GM19467 (cell line): ENCODE measurements around the gene PRDM15.

Experiments
- ATAC-seq: cut with Tn5 transposase; IDR thresholded peaks from one replicate; pipeline ENCODE4 v1.9.1; 2021; ENCODE audit warnings: mild to moderate bottlenecking, moderate library complexity; ENCODE audit not compliant: unreplicated experiment

Gene PRDM15

DNA sequence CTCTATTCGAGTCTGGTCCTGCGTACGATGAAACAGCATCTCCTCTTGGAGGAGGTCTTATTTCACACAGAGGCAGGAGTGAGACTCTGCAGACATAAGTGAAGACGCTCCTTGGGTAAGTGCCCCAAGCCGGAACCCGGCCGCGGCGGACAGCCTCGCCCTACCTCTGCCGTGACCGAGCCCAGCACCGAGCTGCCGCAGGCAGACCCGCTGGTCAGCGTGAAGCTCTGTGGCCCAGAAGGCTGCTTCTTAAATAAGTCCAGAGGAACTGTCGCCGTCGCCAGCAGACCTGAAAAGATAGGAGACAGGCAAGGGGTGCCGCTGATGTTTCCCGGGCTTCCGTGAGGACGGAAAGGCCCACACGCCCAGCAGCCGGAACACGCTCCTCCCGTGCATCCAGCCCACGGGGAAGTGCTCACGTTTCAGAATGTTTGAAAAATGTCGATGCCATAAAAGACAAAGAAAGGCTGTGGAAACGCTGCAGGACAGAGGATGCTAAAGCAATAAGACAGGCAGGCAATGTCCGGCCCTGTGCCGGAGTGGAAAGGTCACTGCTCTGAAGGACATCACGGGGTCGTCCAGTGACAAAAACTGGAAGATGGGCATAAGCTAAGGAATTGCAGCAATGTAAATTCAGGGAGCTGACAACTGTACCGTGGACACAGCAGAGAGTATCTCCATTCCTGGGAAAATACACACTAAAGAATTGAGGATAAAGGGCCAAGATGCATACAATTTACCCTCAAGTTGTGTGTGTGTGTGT is 28.5 kb upstream of the PRDM15 start:
- ATAC-seq, result no peak

DNA sequence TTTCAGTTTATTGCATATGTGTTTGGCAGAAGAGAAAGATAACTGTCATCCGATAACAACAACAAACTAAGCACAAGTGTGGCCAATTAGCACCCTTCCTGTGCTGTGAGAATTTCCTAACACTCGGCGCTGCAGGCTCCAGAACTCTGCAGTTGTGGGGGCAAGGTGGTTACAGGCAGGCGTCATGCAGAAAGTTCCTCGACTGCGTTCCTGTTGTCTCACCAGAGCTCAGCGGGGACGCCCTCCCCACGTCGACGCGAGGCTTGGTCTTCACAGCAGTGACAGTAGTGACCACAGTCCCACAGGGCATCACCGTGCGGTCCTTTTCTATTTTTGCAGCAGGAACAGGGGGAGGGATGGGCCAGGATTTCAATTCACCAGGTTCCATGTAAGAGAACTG is 27.6 kb upstream of the PRDM15 start:
- no peak for ATAC-seq

DNA sequence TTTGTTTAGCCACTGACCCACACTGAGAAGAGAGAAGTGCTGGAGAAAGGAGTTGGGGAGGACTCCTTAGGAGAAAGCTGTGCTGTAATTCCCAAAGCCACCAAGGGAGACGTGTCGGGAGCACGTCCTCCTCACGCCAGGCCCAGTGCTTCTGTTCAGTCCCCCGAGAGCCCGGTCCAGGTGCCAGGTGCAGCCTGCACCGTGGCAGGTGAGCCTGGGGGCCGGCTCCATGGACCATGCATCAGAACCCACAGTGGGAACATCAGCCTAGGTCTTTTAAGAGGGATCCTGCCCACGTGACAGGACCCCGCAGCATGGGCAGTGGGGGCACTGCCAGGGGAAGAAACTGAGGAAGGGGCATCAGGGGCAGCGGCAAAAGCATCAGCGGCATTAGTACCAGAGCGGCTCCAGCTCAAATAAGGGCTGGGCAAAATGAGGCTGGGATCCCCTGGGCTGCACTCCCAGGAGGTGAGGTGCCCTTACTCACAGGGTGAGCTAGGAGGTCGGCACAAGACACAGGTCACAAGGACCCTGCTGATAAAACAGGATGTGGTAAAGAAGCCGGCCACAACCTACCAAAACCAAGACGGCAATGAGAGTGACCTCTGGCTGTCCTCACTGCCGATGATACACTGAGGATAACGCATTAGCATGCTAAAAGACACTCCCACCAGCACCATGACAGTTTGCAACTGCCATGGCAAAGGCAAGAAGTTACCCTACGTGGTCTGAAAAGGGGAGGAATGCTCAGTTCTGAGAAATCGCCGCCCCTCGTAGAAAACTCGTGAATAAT is 24.6 kb upstream of the PRDM15 start:
- no peak for ATAC-seq

DNA sequence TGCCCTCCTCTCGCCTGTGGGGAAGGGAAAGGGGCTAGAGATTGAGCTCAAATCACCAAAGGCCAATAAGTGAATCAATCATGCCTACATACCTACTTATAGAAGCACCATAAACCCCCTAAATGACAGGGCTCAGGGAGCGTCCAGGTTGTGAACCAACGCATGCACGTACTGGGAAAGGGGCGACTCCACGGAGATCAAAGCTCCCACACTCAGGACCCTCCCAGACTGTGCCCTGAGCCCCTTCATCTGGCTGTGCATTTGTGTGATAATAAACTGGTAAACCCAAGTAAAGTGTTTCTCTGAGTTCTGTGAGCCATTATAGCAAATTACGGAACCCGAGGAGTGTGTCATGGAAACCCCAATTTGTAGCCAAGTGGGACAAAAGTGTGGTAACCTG is 23.8 kb upstream of the PRDM15 start:
- no peak for ATAC-seq

DNA sequence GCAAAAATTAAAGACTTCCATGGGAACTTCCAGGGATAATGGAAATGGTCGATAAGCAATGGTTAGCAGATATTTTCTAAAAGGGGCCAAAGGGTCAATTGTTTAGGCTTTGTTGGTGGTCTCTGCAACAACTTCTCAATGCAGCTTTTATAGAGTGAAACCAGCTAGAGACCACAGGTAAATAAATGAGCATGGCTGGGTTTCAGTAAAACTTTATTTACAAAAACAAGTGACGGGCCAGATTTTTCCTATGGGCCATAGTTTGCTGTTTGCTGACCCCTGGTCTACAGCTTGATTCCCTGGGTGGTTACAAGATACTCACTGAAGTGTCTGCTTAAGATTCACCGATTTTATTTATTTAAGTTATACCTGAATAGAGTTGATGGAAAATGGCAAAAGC is 22.6 kb upstream of the PRDM15 start:
- ATAC-seq, result no peak

DNA sequence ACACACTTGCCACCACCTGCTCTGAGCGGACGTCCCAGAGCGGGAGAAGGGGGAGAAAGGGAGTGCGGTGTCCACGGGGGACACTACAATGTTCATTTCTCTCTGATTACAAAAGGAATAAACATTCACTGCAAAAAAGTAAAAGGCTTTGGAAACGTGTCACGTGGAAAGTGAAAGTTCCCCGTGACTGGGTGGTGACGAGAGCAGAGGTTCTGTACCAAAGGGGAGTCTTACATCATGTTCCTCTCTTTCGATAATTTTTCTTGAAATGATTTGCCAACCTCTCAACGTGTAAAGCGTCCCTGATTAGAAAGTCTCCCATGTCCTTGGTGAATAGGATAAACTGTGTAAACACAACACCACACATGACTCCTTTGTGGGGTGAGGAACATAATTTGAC is 22.0 kb upstream of the PRDM15 start:
- no peak for ATAC-seq

DNA sequence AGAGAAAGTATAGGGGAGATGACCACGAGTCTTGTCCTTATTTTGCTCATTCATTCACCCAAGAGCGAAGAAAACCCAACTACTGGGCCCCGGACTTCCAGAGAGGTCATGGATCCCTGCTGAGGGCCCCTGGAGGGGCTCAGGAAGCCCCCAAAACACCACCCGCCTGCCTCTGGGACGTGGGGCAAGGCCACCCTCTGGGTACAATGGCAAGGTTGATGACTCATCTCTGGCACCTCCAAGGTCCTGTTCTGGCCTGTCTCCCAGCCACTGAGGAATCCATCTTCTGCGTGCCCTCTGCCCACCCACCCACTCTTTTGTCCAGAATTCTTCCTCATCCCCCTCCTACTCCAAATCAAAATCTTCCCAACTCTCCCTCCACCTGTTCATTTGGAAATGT is 21.3 kb upstream of the PRDM15 start:
- no peak for ATAC-seq

DNA sequence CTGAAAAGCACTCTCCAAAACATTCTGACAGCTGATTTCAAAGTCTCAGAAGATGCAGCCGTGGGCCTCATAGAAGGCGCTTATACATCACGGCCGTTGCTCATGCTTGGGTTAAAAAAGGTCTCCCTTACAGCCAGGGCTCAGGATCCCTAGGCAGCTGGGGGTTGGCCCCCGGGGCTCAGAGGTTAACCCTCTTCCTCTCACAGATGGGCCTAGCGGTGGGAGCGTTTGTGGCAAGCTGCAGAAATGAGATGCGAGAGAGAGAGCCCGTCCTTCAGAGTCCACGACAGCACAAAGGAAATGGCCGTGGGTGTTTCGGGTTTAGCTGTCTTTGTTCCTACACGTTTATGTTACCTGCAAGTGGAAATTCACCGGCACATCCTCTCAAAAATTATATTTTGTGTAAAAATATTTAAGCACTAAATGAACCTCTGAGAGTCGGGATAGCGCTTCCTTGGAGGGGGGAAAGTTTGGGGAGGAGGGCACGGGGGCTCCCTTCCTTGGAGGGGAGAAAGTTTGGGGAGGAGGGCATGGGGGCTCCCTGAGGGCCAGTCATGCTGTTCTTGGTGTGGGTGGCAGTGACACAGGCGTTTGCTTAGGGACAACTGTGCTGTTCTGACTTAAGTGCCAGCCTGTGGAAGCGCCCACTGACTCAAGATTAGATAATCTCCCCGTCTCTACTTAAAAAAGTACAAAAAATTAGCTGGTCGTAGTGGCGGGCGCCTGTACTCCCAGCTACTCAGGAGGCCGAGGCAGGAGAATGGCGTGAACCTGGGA is 20.5 kb upstream of the PRDM15 start:
- no peak for ATAC-seq

DNA sequence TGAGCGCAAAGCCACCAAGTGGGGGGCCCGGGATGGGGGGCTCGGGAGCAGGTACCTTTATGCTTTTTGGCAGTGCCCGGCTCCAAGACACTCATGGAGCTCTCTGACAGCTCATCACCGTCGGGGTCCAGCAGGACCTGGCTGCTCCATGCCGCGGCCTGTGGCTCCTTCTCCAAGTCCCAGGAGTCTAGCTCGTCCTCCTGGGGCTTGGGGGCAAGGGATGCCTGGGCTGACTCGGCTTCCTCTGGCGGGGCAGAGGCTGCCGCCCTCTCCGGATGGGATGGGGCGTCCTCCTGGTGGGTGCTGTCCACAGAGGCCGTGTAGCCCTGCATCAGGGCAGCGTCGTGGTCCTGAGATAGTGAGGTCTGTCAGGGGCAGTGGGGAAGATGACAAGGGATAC is 19.9 kb upstream of the PRDM15 start:
- ATAC-seq, result no peak

DNA sequence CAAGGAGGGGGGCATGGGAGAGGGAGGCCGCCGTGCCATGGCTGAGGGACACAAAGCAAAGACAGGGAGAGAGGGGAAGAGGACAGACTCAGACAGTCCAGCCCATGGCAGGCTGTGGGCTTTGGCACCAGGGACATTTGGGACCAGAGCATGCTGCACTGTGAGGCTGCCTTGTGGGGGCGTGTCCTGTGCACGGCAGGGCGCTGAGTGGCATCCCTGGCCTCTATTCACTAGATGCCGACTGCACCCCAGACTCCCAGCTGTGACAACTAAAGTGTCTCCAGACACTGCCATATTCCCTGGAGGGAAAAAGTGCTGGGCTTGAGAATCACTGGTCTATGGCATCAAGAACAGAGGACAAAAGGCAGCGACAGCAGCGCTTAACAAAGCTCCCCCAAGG is 18.6 kb upstream of the PRDM15 start:
- ATAC-seq, result no peak

DNA sequence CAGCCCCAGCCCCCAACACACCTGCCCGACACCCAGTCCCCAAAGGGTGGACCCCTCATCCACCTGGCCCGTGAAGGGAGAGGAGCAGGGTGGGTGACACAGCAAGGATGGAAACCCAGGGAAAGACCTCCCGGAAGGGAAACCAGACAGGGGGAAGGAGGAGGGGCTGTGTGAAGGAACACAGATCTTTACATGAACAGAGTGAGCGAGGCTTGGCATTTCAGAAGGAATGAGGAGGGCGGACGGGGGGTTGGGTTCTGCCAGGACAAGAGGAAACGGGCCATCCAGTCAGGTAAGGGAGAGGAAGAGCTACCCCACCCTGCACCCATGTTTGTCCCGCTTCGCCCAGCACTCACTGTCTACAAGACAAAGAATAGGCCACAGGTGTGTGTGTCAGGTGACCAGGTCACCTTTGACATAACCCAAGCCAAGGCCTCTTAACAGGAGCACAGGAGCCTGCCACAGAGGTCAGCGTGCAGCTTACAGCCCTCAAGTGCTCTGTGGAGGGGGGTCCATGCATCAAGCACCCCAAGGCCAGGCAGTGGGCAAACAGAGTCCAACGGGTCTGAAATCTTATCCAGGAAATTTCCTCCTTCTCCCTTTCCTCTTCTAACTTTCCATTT is 18.0 kb upstream of the PRDM15 start:
- no peak for ATAC-seq

DNA sequence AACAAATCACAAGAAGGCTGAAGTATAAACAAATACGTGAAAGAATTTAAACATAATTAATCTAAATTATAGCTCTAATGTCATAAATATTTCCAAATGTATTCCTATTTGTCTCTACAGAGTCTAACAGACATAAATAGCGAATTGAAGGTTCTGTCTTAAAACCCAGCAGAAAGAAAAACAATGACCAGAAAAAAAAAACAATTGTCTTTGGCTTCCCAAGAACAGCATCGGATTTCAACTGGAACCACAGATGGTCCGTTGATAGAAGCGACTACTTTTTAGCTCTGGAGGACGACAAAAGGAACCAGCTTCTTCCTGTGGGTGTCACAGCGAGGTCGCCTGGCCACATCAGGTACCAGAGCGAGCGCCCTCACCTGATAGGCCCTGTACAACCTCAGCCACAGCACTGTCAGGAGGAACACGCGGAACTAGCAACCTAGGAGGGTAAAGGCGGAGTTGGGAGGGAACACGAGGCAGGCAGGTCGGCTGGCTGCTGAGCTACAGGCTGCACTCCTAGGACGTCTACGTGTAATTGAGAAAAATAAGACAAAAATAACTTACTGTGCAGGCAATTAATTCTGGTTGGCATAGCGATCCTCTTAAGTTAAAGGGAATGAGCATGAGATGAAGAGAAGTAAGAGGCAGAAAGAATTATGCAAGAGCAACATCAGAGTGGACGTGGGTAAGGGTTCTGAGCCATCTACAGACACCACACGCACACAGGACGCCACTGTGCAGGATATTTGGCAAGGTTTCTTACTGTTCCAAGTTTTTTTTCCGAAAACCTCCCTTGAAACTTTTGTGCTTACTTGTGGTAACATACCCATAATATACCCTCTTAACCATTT is 16.7 kb upstream of the PRDM15 start:
- no peak for ATAC-seq

DNA sequence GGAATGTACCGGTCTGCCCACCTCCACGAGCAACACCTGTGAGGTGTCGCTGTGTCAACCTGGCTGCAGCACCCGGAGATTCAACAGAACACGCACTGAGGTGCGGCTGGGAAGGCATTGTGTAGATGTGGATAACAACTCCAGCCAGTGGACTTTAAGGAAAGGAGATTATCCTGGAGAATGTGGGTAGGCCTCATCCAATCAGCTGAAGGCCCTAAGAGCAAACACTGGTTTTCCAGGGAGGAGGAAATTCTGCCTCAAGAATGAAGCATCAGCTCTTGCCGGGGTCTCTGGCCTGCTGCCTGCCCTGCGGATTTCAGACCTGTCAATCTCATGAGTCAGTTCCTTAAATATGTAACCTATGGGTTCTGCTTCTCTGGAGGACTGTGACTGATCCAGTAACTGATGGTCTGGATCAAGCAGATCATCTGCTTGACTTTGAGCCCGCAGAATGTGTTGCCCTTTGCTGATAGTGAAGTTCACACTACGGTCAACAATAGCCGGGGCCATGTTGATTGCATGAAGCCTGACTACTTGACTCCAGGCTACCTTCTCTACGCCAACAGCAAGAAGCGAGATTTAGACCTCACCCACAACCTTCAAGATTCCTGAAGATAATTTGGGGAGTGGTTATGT is 15.9 kb upstream of the PRDM15 start:
- ATAC-seq, result no peak

DNA sequence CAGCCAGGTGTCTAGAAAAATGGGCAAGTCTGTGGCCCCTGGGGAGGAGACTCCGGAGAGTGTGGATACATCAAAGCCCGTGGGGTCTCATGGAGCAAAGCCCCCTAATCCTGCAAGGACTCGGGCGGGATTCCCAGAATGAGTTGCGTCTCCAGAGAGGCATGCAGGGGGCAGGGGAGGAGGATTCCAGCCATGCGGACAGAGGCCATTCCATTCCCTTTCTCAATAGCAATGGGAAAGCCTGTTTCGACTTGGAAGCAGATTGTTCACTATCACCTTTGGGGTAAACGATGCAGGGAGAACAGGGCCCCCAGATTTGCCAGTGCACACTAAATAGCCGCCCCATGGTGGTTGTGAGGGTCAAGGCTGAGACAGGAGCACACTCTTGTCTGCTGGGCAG is 15.4 kb upstream of the PRDM15 start:
- ATAC-seq, result no peak

DNA sequence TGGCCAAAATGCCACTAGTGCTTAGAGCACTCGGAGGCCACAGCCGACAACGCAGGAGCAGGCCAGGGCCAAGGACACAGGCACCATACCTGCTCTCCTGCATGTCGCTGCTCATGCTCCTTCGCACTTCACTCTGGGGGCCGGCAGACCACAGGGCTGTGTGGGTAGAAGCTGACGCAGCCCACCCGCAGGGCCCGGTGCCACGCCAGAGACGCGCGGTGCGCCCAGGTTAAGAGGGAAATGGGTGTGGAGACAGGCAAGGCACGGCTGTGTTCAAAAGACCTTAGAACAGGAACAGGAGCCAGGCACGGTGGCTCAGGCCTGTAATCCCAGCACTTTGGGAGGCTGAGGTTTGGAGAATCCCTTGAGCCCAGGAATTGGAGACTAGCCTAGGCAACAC is 13.6 kb upstream of the PRDM15 start:
- no peak for ATAC-seq

DNA sequence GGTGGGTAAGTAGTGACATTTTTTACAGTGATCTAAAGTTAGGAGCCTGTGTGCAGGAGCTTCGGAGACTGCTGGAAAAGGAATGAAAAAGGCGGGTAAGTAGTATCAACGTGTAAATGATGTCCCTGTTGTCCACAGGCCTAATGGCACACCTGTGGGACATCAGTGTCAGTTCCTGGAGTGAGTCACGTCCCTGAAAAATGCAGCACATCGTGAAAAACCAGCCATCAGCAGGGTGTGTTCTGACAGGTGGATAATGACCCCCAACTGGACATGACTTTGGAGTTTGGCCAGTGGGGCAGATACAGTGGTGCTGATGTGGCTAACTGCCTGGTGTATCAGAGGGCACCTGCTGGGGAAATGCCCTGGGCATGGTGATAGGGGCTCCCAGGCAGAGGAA is 12.0 kb upstream of the PRDM15 start:
- ATAC-seq, result no peak

DNA sequence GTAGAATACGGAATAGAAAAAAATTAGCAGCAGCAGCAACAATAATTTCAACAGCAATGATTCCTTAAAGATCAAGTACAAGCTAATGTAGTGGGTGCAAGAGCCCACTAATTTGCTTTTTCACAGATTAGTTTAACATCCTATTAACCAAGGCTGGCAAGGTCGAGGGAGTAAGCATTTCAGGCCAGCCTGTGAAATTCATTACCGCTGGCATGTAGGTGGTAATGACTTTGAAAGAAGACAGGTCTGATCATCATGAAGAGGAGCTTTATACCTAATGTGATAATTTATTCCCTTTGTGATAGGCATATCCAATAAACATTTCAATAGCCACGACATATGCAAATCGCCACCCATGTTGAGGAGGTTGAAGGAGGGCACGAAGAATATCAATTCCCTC is 11.2 kb upstream of the PRDM15 start:
- no peak for ATAC-seq

DNA sequence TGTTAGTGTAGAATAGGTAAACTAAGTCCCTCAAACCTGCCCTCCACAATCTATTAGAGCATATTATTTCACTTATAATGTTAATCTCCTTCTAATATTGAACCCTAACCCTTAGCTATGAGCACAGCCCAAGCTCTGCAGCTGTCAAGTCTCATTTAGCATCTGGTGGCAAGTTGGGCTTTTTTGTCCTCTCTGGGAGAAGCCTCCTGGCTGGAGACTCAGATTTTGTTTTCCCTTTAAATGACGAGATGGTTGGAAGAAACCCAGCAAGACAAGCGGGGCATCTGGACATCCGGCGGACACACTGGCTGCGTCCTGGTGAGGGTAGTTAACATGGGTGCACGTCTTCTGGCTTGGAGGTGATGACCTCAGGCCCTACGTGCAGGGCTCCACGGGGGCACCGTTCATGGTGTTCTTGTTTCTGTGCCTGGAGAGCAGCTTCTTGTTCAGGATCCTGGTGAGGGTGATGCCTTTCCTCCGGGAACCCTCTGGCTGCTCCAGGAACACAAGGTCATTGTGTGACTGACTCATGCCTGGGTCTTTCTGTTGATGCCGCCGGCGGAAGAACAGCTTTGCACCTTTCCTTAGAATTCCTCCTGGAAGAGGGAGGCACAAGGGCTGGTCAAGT is 9.7 kb upstream of the PRDM15 start:
- no peak for ATAC-seq

DNA sequence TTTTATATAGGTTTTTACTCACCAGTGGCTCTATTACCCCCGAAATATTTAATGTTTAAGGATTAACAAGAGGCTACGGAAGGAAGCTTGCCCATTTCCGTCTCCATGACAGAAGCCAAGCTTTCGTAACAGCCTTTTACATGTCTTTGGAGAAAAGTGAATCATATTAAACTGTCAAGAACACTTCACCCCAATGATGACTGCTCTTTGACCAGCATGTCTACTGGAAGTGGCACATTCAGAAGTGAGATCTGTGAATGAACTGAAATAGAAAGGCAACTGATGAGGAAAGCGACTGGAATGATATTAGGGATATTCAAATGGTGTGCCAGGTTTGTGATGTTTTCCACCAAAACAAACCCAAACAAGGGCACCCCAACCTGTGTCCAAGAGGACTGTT is 8.5 kb upstream of the PRDM15 start:
- ATAC-seq, result no peak

DNA sequence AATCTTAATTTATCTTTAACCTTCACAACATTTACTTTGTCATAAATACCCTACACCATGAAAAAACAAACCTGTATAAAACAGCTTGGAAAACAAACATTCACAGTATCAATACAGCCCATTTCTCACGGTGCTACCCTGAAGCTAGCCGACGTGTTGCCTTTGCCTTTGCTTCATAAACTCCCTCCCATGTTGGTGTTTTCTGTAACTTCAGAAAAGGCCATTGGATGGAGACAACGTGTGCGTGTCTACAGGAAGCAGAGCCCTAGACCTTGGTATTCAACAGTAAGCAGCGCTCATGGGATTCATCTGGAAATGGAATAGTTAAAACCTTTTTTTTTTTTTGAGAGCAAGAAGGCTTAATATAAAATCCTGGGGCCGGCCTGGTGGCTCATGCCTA is 7.2 kb upstream of the PRDM15 start:
- no peak for ATAC-seq
